H1 (cell line): ENCODE measurements around the gene DPEP1. TPM values are rescaled to one million over a fixed set of nuclear protein-coding genes. Genes with fewer than 3 reads are reported as not detected.

Experiments used
- CTCF ChIA-PET: fragments of 300-600 bp; sonication (Branson Sonifier 250); formaldehyde crosslinking; loops from one replicate; lab custom pipeline; 2021; ENCODE audit not compliant: partially characterized antibody; lab: Charles Lee
- POLR2A ChIA-PET: fragments of 300-600 bp; sonication (Branson Sonifier 250); formaldehyde crosslinking; loops from one replicate; lab custom pipeline; 2021; ENCODE audit warnings: inconsistent platforms; ENCODE audit not compliant: partially characterized antibody; lab: Charles Lee
- DNase-seq, 2 experiments: peaks; one replicate each; pipeline versions ENCODE4 v3.0.0 to v3.0.0-alpha.2; 2010 to 2022; ENCODE audit warnings: low spot score in 2 of 2, low read depth in 1 of 2, mixed read lengths in 1 of 2
- FAIRE-seq: peaks from 2 replicates; lab custom pipeline; 2011; peaks lifted over from hg19 to GRCh38; lab: Jason Lieb, UNC
- H2AFZ ChIP-seq: 2 replicates; pipeline ENCODE4 v1.8.1; 2012; ENCODE audit warnings: low read length, inconsistent platforms
- H2AK5ac ChIP-seq: 2 replicates; pipeline ENCODE4 v1.6.1; 2013; ENCODE audit warnings: low read depth, low read length
- H2BK120ac ChIP-seq: replicated peaks from 2 replicates; pipeline ENCODE3; 2013; ENCODE audit warnings: low read depth, low read length, inconsistent platforms
- H2BK12ac ChIP-seq: 2 replicates; pipeline ENCODE4 v1.6.1; 2013; ENCODE audit warnings: low read depth, low read length
- H2BK15ac ChIP-seq: 2 replicates; pipeline ENCODE4 v1.6.1; 2013; ENCODE audit warnings: low read length
- H2BK20ac ChIP-seq: 2 replicates; pipeline ENCODE4 v1.6.1; 2013; ENCODE audit warnings: low read length
- H2BK5ac ChIP-seq: 2 replicates; pipeline ENCODE4 v1.6.1; 2013; ENCODE audit warnings: low read depth, low read length
- H3K14ac ChIP-seq: 2 replicates; pipeline ENCODE4 v1.6.1; 2013; ENCODE audit warnings: inconsistent platforms; ENCODE audit not compliant: insufficient read length
- H3K18ac ChIP-seq: 2 replicates; pipeline ENCODE4 v1.6.1; 2013; ENCODE audit warnings: low read length; ENCODE audit errors: extremely low read depth
- H3K23ac ChIP-seq: 2 replicates; pipeline ENCODE4 v1.6.1; 2013; ENCODE audit warnings: inconsistent platforms; ENCODE audit not compliant: insufficient read length
- H3K23me2 ChIP-seq: 2 replicates; pipeline ENCODE4 v1.6.1; 2013; ENCODE audit warnings: low read depth, low read length
- H3K27ac ChIP-seq: 2 replicates; pipeline ENCODE4 v1.6.1; 2011; ENCODE audit warnings: low read depth, low read length, inconsistent platforms
- H3K27me3 ChIP-seq, 4 experiments: replicated peaks in 1 of 4; 1 replicate in 1 of 4; 2 replicates in 3 of 4; pipeline versions ENCODE4 v1.6.1 to v1.8.1; 2011 to 2013; ENCODE audit warnings: low read length in 3 of 4, mild to moderate bottlenecking in 3 of 4, inconsistent platforms in 2 of 4, mixed read lengths in 2 of 4, moderate library complexity in 1 of 4; ENCODE audit not compliant: control insufficient read depth in 3 of 4, insufficient read depth in 3 of 4; ENCODE audit errors: extremely low read depth in 1 of 4
- H3K36me3 ChIP-seq, 4 experiments: 2 replicates each; pipeline versions ENCODE4 v1.6.1 to v1.8.1; 2011 to 2013; ENCODE audit warnings: mild to moderate bottlenecking in 4 of 4, low read length in 3 of 4, moderate library complexity in 2 of 4, control low read depth in 1 of 4, inconsistent platforms in 1 of 4; ENCODE audit not compliant: insufficient read depth in 4 of 4, control insufficient read depth in 2 of 4
- H3K4ac ChIP-seq: replicated peaks from 2 replicates; pipeline ENCODE3; 2013; ENCODE audit warnings: low read length, low read depth, mixed read lengths, inconsistent platforms; ENCODE audit not compliant: insufficient read length
- H3K4me1 ChIP-seq, 4 experiments: replicated peaks in 1 of 4; 1 replicate in 1 of 4; 2 replicates in 3 of 4; pipeline versions ENCODE4 v1.6.1 to v1.8.1; 2011 to 2013; ENCODE audit warnings: low read length in 3 of 4, inconsistent platforms in 2 of 4, mixed read lengths in 1 of 4; ENCODE audit not compliant: insufficient read depth in 4 of 4, control insufficient read depth in 3 of 4
- H3K4me2 ChIP-seq, 2 experiments: 2 replicates each; pipeline versions ENCODE4 v1.6.1 to v1.8.1; 2011 to 2013; ENCODE audit warnings: low read depth in 2 of 2, low read length in 2 of 2, control low read depth in 1 of 2, inconsistent platforms in 1 of 2, mild to moderate bottlenecking in 1 of 2; ENCODE audit not compliant: insufficient read depth in 1 of 2
- H3K4me3 ChIP-seq, 4 experiments: fragments of 200-600, 300-600 bp in 1 of 4; sonication (generic), shearing (Covaris generic), sonication (Bioruptor Twin) in 1 of 4; 2 replicates each; pipeline versions ENCODE4 v1.5.1 to v1.8.1; 2011 to 2016; ENCODE audit warnings: low read length in 4 of 4, low read depth in 3 of 4, control low read depth in 2 of 4, inconsistent platforms in 2 of 4, mild to moderate bottlenecking in 2 of 4, mixed read lengths in 1 of 4, moderate library complexity in 1 of 4; ENCODE audit not compliant: insufficient read depth in 2 of 4; ENCODE audit errors: extremely low read depth in 1 of 4
- H3K56ac ChIP-seq: replicated peaks from 2 replicates; pipeline ENCODE3; 2013; ENCODE audit warnings: low read depth, mild to moderate bottlenecking, mixed read lengths, low read length, inconsistent platforms; ENCODE audit not compliant: insufficient read length
- H3K79me1 ChIP-seq: 2 replicates; pipeline ENCODE4 v1.6.1; 2013; ENCODE audit warnings: low read depth, low read length, control low read depth
- H3K79me2 ChIP-seq, 2 experiments: 2 replicates each; pipeline versions ENCODE4 v1.6.1 to v1.8.1; 2012 to 2013; ENCODE audit warnings: low read length in 2 of 2, mild to moderate bottlenecking in 2 of 2, inconsistent platforms in 1 of 2; ENCODE audit not compliant: insufficient read depth in 2 of 2, control insufficient read depth in 1 of 2
- H3K9ac ChIP-seq, 4 experiments: replicated peaks in 1 of 4; 1 replicate in 1 of 4; 2 replicates in 3 of 4; pipeline versions ENCODE4 v1.6.1 to v1.8.1; 2011 to 2013; ENCODE audit warnings: low read depth in 3 of 4, low read length in 3 of 4, control low read depth in 2 of 4, mild to moderate bottlenecking in 2 of 4, moderate library complexity in 2 of 4, inconsistent platforms in 1 of 4; ENCODE audit errors: extremely low read depth in 1 of 4
- H3K9me3 ChIP-seq, 2 experiments: 2 replicates each; pipeline versions ENCODE4 v1.6.1 to v1.8.1; 2012 to 2013; ENCODE audit warnings: mild to moderate bottlenecking in 2 of 2, moderate library complexity in 2 of 2, control low read depth in 1 of 2, inconsistent platforms in 1 of 2, low read depth in 1 of 2, low read length in 1 of 2, mixed read lengths in 1 of 2; ENCODE audit not compliant: insufficient read depth in 2 of 2
- H4K20me1 ChIP-seq, 2 experiments: replicated peaks in 1 of 2; 2 replicates each; pipeline versions ENCODE3 to v1.8.1; 2011 to 2013; ENCODE audit warnings: inconsistent platforms in 2 of 2, low read length in 2 of 2, mild to moderate bottlenecking in 1 of 2; ENCODE audit not compliant: insufficient read depth in 2 of 2, control insufficient read depth in 1 of 2
- H4K5ac ChIP-seq: 2 replicates; pipeline ENCODE4 v1.6.1; 2013; ENCODE audit warnings: low read length, low read depth, mixed read lengths, inconsistent platforms; ENCODE audit not compliant: insufficient read length
- H4K8ac ChIP-seq: 2 replicates; pipeline ENCODE4 v1.8.0; 2013; ENCODE audit warnings: mild to moderate bottlenecking, moderate library complexity, low read length, inconsistent platforms; ENCODE audit not compliant: insufficient read depth; ENCODE audit errors: extremely low read depth
- H4K91ac ChIP-seq: replicated peaks from 2 replicates; pipeline ENCODE3; 2013; ENCODE audit warnings: low read length, mixed read lengths, inconsistent platforms; ENCODE audit not compliant: insufficient read length
- CREB1 ChIP-seq: IDR thresholded peaks from 2 replicates; pipeline ENCODE4 v1.6.1; 2012; ENCODE audit warnings: inconsistent platforms
- KDM1A ChIP-seq: fragments of 200-600, 300-600 bp; sonication (generic); IDR thresholded peaks from 2 replicates; pipeline ENCODE4 v1.7.1; 2016; ENCODE audit warnings: mild to moderate bottlenecking, low read length, borderline replicate concordance
- RNF2 ChIP-seq: fragments of 200-900, 300-1000 bp; sonication (generic); IDR thresholded peaks from 2 replicates; pipeline ENCODE4 v1.7.1; 2016; ENCODE audit warnings: borderline replicate concordance, low read depth, mild to moderate bottlenecking, antibody characterized with exemption, low read length; ENCODE audit not compliant: poor library complexity, severe bottlenecking; ENCODE audit errors: missing control alignments
- SAP30 ChIP-seq: fragments of 300-600 bp; sonication (generic); IDR thresholded peaks from 2 replicates; pipeline ENCODE4 v1.7.1; 2012; ENCODE audit warnings: low read length, moderate library complexity, mild to moderate bottlenecking, inconsistent platforms; ENCODE audit not compliant: insufficient read depth, insufficient replicate concordance
- USF2 ChIP-seq: IDR thresholded peaks from 2 replicates; pipeline ENCODE4 v1.6.1; 2011; ENCODE audit warnings: low read length, improper control_type of control experiment
- WGBS, 2 experiments: shearing (Covaris generic) in 1 of 2; methylation state at CpG; one replicate each; pipeline versions ENCODE4 v1.1.6 to v1.1.7; 2013 to 2015; ENCODE audit warnings: low lambda C conversion rate in 2 of 2, mixed read lengths in 2 of 2, inconsistent platforms in 1 of 2, low coverage in 1 of 2, missing lambda C conversion rate in 1 of 2; ENCODE audit not compliant: insufficient replicate concordance in 2 of 2, insufficient coverage in 1 of 2, insufficient read length in 1 of 2; ENCODE audit errors: extremely low coverage in 1 of 2, missing lambda C conversion rate in 1 of 2; 5-methylcytosine and 5-hydroxymethylcytosine counted together
- polyA plus RNA-seq, 7 experiments: library from polyadenylated mRNA; depleted of rRNA in 3 of 7; stranded (reverse) in 5 of 7; unstranded in 2 of 7; fragments of >200 nt in 5 of 7; fragments of 200-250 nt in 2 of 7; gene quantifications; 1 replicate in 5 of 7; 2 replicates in 1 of 7; 4 replicates in 1 of 7; pipeline versions ENCODE4 v1.2.1 to v1.2.3, GENCODE V29; 2011 to 2013; ENCODE audit warnings: missing spikeins in 2 of 7, mixed read lengths in 2 of 7
- total RNA-seq: library from RNA; stranded (reverse); fragmentation: NEBNext Ultra II Directional; extraction: Animal tissue kit (Norgen Biotek cat#: 25700); gene quantifications from 2 replicates; pipeline ENCODE4 v1.2.1, GENCODE V29; 2021

The DPEP1 gene
- total and polyA plus RNA-seq, 2 of the 8 experiments (the other 6 are each of a cell fraction or from before 2014, with no cell fraction given) = 2.8 to 3.1 TPM

DNA sequence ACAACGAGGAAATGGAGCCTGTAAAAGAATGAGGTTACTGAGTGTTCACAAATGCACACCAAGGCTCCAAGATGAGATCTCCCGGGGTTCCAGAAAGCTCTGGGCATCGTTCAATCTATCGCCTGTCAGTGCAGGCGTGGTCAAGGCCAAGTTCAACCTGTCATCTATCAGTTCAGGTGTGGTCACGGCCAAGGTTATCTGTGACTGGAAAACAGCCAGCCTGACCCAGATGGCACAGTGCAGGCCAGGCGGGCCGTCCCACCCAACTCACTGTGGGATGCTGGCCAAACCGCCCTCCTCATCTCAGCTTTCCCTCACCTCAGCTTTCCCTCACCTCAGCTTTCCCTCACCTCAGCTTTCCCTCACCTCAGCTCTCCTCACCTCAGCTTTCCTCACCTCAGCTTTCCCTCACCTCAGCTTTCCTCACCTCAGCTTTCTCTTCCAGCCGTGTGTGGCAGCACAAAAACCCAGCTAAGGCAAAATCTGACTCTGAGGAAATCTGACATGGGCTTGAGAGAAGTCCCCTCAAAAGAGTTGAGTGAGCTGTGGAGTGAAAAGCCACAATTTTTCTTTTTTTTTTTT lies 41.7 kb downstream of the DPEP1 start:
- Histone ChIP-seq H3K9ac (no peak overlapping the region), H4K20me1 (peaks cover 5 to 10% of the 10 kb centered on the region in 2 experiments), H2AK5ac (no peak overlapping the region), H4K8ac (no peak overlapping the region), H3K79me2 (peaks cover 0 to 31% of the 10 kb centered on the region in 2 experiments; a peak in 2 of 4 replicates), H2BK12ac (no peak overlapping the region), H3K23me2 (peaks cover 8% of the 10 kb centered on the region), H3K79me1 (peaks cover 13% of the 10 kb centered on the region), H2BK120ac (no peak overlapping the region), H3K9me3 (no peaks in the 10 kb centered on the region), H3K27ac (no peak overlapping the region), H3K4me3 (no peak overlapping the region), H2BK20ac (no peak overlapping the region), H2BK5ac (no peak overlapping the region), H3K4ac (no peak overlapping the region), H4K91ac (no peak overlapping the region), H4K5ac (no peak overlapping the region), H3K23ac (no peak overlapping the region), H3K18ac (no peak overlapping the region), H3K56ac (no peak overlapping the region), H3K4me1 (peaks cover 0 to 8% (median 3%) of the 10 kb centered on the region in 4 experiments; a peak in 3 of 7 replicates), H3K14ac (no peak overlapping the region), H3K27me3 (no peaks in the 10 kb centered on the region), H3K36me3 (peaks cover 0 to 3% (median under 1%) of the 10 kb centered on the region in 4 experiments; a peak in 3 of 8 replicates), H3K4me2 (no peak overlapping the region), H2AFZ (no peak overlapping the region), H2BK15ac (no peak overlapping the region)
- ChIA-PET POLR2A (interaction anchor here (0.7 to 1.3 kb wide), 2 partner anchors 54 to 310 kb away, joined by 3 read pairs; no protein-coding TSS in a partner anchor), CTCF (interaction anchor here (0.5 to 1.4 kb wide), 5 partner anchors 40 to 215 kb away, joined by 3 to 5 read pairs (median 3); no protein-coding TSS in a partner anchor)
- 92% methylated on average over 10 of the region's 10 CpGs; no CpG with 5 or more reads in 1 of the 2 experiments for WGBS, 2 experiments
- FAIRE-seq (no peak), DNase-seq (no peak)
- TF ChIP-seq USF2 = no peak
- no peak for TF ChIP-seq RNF2
- TF ChIP-seq SAP30 = no peak
- no peak for TF ChIP-seq CREB1
- no peak for TF ChIP-seq KDM1A
